GM03348 (cell line): ENCODE results near the gene PGBD5.
A peak's percentile ranks its signal among the peaks of the same experiment; 100 is the strongest.

Experiments used
- DNase-seq: peaks from one replicate; pipeline ENCODE4 v3.0.0; 2012; ENCODE audit warnings: low spot score

The PGBD5 gene

GRCh38 chr1:230322421-230322756 lies 103.7 kb downstream of the PGBD5 start:
- no peak for DNase-seq

DNA sequence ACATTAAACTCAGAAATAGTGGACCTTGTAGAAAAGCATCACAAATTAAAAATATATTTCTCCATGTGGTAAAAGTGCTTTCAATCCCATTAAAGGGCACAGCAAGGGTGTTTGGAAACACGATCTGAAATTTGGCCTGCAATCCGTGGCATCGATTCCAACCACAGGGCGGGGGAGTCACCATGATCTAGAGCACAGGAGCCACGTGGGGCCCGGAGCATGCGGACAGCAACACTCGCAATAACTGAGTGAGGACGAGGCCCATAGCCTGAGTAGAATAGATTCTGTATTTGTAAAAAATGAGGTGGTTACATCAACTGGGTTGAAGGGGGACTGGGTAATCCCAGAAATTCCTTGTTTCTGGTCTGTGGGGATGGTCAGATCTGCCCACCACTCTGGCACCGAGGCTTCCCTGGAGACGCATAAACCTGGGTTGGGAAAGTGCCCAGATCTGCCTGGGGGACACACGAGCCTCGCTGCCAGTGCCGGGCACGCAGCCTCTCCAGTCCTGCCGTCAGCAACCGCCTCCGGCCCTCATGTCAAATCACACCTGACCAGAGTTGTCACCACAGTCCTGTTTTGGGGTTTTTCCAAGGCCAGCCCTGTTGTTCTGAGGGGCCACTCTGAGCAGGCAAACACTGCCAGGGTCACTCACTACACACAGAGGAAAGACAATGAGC lies 104.3 kb downstream of the PGBD5 start:
- DNase-seq = no peak

GRCh38 chr1:230321341-230321740 lies 104.8 kb downstream of the PGBD5 start:
- DNase-seq = no peak

DNA sequence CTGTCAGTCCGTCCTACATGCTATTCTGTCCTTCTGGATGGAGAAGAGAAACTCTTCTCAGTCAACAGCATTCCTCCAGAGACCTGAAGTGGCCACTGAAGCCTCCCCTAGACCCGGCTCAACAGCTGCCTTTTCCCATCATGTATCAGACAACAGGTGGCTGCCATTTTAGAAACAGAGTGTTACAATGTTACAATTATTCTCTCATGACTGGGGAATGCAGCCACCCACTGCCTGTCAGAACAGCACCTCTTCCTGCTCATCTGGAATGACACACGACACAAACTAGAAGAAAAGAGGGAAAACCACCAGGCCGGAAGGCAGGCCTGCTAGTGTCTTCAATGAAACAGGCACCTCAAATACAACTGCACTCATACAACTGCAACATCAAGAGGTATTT lies 105.3 kb downstream of the PGBD5 start:
- no peak for DNase-seq

DNA sequence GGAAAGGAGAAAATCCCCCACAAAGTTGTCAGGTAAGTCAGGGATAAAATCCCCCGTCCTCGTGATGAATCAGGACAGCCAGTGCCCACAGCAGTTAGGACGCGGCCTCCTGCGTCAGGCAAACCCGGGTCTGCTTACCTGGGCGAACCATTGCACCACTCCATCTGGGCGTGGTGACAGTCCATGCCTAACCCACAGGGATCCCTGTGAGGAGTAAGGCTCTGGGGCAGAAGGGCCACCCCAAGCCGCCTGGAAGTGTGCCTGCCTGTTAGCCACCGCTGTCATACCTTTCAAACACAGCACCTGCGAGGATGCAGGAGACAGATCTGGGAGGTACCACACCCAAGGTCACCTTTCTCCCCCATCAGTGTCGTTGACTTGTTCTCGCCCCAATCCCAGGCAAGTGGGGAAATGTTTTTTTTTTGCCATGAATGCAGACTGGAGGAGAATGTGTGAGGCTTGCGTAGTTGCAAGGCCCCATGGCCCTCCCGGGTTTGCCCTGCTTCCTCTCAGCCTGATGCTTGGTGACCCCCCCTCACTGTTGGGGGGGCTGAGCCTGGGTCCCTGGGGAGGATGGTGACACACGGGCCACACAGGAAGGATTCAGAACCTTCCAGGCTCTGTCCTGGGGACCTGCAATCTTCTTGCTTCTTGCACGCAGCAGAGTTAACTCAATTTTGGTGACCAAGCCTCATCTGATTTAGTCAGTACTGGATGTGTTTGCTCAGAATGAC lies 107.0 kb downstream of the PGBD5 start:
- DNase-seq = no peak

- no peak for DNase-seq
These were observed 108.0 kb downstream of the PGBD5 start for GRCh38 chr1:230317823-230318819.

DNA sequence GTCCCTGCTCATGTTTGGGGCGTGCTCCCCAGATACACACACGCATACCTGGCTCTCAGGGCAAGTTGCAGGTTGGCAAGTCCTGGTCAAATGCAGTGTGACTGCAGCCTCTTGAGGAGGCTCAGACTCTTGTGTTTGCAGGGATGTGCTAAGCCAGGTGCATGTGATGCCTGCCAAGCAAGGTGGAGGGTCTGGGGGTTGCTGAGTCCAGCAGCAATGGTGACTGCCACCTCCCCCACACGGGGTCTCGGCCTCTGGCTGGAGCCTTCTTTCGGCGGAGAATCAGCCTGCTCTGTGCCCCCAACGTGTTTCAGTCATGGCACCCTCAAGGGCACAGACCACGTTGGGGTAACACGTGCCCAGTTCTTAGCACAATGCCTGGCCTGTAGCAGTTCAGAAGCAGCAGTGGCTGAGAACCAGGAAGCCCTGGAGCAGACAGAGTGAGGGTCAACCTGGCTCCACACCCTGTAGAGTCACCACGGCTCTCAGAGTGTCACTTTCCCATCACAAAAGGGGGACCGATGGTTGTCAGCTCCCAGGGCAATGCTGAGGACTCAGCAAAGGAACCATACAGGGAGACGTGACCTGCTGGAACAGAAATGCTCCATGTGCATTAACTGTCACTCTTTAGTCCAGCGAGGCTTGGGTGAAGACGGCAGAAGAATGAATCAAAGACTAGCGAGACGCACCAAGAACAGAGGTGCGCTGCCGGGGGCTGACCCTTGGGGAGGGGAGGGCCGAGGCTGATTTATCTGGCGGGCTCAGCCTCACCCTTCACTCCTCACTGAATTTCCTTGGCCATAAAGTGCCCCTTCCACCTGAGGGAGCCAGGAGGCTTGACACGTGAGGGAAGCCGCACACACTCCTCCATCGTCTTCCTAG lies 109.0 kb downstream of the PGBD5 start:
- no peak for DNase-seq

DNA sequence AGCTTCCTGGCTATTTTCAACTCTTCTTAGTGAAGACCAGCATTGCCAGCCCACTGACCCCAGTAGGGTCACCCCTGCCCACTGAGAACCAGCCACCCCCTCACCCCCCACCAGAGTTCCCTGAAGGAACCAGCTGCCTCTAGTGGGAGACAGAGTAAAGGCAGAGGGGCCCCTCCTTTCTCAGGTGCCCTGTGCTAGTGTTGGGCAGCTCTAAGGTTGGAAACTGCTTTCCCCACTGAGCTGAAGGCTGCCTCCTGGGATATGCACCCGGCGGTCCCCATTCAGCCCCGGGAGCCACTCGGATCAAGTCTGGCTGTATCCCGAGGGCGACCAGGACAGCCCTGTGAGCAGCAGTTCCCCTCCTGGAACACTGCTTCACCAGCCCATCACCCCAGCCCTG lies 111.0 kb downstream of the PGBD5 start:
- DNase-seq = no peak

GRCh38 chr1:230314142-230314470 lies 112.0 kb downstream of the PGBD5 start:
- DNase-seq = no peak

DNA sequence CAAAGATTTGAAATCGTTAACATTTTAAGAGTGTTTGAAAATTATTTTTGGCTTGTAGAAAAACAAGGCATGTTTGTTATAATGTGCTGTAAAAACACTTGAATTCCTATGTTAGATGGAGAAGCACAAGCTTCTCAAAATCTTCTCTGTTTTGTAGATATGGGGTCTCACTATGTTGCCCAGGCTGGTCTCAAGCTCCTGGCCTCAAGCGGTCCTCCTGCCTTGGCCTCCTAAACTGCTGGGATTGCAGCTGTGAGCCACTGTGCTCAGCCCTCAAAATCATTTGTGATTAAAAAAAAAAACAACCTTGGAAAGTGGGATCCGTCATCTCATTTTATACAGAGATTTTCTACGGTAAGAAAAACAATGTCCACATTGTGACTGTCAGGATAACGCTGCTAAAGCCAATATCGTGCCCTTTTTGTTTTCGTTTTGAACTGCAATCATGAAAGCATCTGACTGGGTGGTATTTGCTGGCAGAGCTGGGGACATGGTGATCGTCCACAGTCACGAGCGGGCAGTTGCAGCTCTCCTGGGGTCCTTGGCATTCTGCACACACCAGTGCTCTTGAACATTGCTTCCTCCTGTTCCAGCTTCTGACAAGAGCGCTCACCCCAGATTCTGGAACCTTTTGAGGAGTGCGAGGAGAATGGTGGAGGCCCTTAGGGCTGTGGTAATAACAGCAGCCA lies 112.5 kb downstream of the PGBD5 start:
- DNase-seq = no peak

GRCh38 chr1:230312676-230313075 lies 113.5 kb downstream of the PGBD5 start:
- no peak for DNase-seq

DNA sequence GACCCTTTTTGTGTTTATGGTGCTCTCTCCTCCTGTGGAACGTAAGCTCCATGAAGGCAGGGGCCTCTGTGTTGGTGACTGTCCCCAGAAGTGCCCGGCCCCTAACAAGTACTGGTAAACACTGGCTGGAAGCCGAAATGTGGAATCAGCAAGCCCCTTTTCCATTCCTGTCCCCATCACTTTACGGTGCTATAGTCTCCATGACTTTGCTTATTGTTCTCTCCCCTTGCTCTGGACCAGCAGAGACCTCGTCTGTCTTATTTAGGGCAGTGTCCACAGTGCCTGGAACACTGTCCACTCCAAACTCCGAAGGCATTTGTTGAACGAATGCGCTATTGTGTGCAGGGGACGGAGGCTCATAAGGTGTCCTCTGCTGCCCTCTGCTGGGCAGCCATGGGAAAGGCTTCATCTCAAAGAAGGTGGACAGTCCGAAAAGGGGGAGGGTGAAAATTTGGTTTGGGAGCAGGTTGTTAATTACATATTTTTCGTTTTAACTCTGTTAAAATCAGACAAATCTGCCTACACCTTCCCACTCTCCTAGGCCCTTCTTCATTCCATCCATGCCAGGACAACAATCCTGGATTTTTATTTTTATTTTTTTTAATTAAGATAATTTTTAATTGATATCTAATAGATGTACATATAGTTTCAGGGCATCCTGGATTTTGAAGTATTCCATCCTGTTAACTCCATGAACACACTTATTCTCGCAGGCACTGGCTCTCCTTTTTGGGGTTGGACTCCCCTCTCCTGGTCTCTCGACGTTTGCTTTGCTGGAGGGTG lies 115.6 kb downstream of the PGBD5 start:
- peak; percentile 91 for DNase-seq

DNA sequence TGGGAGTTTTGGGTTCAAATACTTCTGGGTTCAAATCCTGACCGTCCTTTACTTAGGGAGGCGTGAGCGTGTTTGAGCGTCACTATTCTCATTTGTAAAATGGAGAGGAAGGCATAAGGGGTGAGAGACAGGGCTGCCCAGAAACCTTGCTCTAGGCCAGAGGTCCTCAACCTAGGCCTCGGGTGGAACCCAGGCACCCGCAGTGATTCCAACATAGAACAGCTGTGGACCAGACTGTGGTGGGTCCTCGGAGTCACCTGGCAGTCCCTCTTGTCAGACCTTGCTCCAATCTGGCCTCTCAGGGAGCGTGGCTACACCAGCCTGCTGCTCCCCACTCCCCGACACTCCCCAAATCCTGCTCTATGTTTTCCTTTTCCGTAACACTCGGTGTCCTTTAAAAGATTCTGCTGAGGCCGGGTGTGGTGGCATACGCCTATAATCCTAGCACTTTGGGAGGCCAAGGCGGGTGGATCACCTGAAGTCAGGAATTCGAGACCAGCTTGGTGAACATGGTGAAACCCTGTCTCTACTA lies 116.4 kb downstream of the PGBD5 start:
- no peak for DNase-seq

- DNase-seq = no peak
These were observed 117.3 kb downstream of the PGBD5 start for GRCh38 chr1:230308821-230309220.

DNA sequence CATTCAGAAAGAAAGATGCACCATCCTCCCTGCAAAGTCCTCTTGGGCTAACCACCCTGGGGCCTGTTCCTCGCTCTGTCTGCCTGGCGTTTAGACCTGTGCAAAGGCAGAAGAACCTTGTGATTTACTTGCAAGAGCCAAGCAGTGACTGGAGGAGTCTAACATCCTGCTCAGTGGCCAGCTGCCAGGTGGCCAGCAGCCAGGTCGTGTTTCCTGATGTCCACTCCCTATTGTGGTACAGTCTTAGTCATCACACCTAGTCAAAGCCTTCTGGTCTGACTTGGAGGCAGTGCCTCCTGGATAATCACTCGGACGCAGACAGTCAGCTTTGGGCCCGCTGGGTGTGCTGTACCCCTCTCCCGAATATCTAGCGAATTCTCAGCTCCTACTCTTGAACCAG lies 118.1 kb downstream of the PGBD5 start:
- peak; percentile 39 for DNase-seq

DNA sequence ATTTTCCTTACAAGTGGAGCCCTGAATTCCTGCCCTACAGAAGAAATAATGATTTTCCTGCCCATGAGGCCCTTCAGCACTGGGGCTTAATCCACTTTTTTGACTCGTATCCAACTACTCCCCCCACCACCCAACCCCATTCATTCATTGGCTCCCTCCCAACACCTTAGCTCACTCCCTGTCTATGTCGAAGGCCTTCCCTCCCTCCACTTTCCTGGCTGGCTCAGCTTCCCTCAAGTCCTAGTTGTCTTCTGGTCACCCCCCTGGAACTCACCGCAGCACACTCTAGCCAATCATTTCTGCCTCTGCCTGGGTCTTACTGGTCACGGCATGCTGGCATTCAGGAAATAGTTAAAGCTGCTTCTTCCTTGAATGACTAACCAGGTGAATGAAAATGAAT lies 118.9 kb downstream of the PGBD5 start:
- no peak for DNase-seq

GRCh38 chr1:230306169-230306568 lies 120.0 kb downstream of the PGBD5 start:
- DNase-seq = no peak

GRCh38 chr1:230303822-230304221 lies 122.3 kb downstream of the PGBD5 start:
- DNase-seq = peak; percentile 49

DNA sequence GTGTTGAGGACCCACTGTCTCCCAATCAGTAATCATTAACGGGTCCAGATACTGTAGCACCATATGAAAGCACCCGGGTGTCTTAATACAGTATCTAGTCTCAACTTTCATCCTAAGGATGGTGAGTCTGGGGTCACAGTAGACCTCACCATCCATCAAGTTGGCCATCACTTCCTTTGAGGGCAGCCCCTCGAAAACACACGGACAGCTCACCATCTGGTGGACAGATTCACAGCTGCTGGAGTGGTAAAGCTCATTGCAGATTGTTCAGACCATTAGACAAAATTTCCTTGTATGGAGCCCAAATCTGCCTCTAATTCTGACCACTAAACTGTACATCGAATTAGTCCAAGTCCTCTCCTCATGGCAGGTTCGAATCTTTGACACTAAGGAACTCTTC lies 123.1 kb downstream of the PGBD5 start:
- no peak for DNase-seq

- DNase-seq = no peak
These were observed 124.3 kb downstream of the PGBD5 start for GRCh38 chr1:230301822-230302221.
